OCI-LY7 (cell line): ENCODE data around the gene MYL5. TPM values are rescaled to one million over a fixed set of nuclear protein-coding genes. Genes with fewer than 3 reads are reported as not detected.

Experiments
- BruUV-seq: library from RNA; stranded (reverse); fragments of 400-500 nt; replicated peaks from 2 replicates; lab custom pipeline; 2021; lab: Mats Ljungman, UMichigan
- CTCF ChIA-PET: fragments of 300-600 bp; sonication (Branson Sonifier 250); formaldehyde crosslinking; loops from one replicate; lab custom pipeline; 2022; ENCODE audit warnings: antibody characterized with exemption; ENCODE audit not compliant: unreplicated experiment; lab: Charles Lee
- POLR2A ChIA-PET: fragments of 300-600 bp; sonication (Branson Sonifier 250); formaldehyde crosslinking; loops from one replicate; lab custom pipeline; 2022; ENCODE audit warnings: antibody characterized with exemption; lab: Charles Lee
- DNase-seq: peaks from one replicate; pipeline ENCODE4 v3.0.0-alpha.2; 2015; ENCODE audit warnings: low spot score
- H2AFZ ChIP-seq: fragments of 200-600 bp; sonication (generic), shearing (Covaris generic); 2 replicates; pipeline ENCODE4 v1.6.1; 2014; ENCODE audit warnings: mild to moderate bottlenecking, antibody characterized with exemption, low read length, moderate library complexity
- H3K27ac ChIP-seq: fragments of 200-600 bp; sonication (generic); 2 replicates; pipeline ENCODE4 v1.5.1; 2014; ENCODE audit warnings: mixed run types, low read depth, mild to moderate bottlenecking, moderate library complexity, low read length, inconsistent platforms; ENCODE audit not compliant: poor library complexity, severe bottlenecking
- H3K36me3 ChIP-seq: fragments of 200-600 bp; sonication (generic); 2 replicates; pipeline ENCODE4 v1.6.1; 2014; ENCODE audit warnings: mild to moderate bottlenecking, antibody characterized with exemption, low read length, moderate library complexity, mixed read lengths; ENCODE audit not compliant: insufficient read depth
- H3K4me1 ChIP-seq: fragments of 200-600 bp; sonication (generic); 2 replicates; pipeline ENCODE4 v1.5.1; 2014; ENCODE audit warnings: mild to moderate bottlenecking, low read length; ENCODE audit not compliant: insufficient read depth, poor library complexity, severe bottlenecking
- H3K4me2 ChIP-seq: fragments of 200-600 bp; sonication (generic); 2 replicates; pipeline ENCODE4 v1.6.1; 2014; ENCODE audit warnings: mild to moderate bottlenecking, low read length
- H3K4me3 ChIP-seq: fragments of 200-600 bp; sonication (generic); 2 replicates; pipeline ENCODE4 v1.5.1; 2014; ENCODE audit warnings: mild to moderate bottlenecking, low read depth, low read length; ENCODE audit not compliant: poor library complexity, severe bottlenecking
- H3K79me2 ChIP-seq: fragments of 200-600 bp; sonication (generic); 2 replicates; pipeline ENCODE4 v1.6.1; 2016; ENCODE audit warnings: low read depth, mild to moderate bottlenecking, low read length, moderate library complexity, mixed read lengths; ENCODE audit not compliant: insufficient read depth
- H3K9me2 ChIP-seq: fragments of 200-600 bp; sonication (generic); 2 replicates; pipeline ENCODE4 v1.6.1; 2016; ENCODE audit warnings: mild to moderate bottlenecking, low read length, mixed read lengths; ENCODE audit not compliant: insufficient read depth
- H3K9me3 ChIP-seq: fragments of 200-600 bp; sonication (generic); 2 replicates; pipeline ENCODE4 v1.6.1; 2014; ENCODE audit warnings: mild to moderate bottlenecking, mixed run types, low read length, mixed read lengths
- H4K20me1 ChIP-seq: fragments of 200-600 bp; sonication (generic); 2 replicates; pipeline ENCODE4 v1.6.1; 2014; ENCODE audit warnings: mild to moderate bottlenecking, antibody characterized with exemption, low read length, moderate library complexity, mixed read lengths; ENCODE audit not compliant: insufficient read depth
- EZH2phosphoT487 ChIP-seq: fragments of 200-600 bp; sonication (generic); IDR thresholded peaks from 2 replicates; pipeline ENCODE4 v1.6.1; 2018; ENCODE audit warnings: low read depth, borderline replicate concordance, mild to moderate bottlenecking, mixed run types, antibody characterized with exemption, low read length, moderate library complexity, mixed read lengths
- intact Hi-C: fragments of 100-400 bp; cut with micrococcal nuclease; formaldehyde crosslinking; loops from one replicate; pipeline ENCODE4 v1.10.0; 2022; ENCODE audit not compliant: unreplicated experiment
- total RNA-seq, 2 experiments: library from RNA; depleted of rRNA in 1 of 2; stranded (reverse); fragments of >200 nt in 1 of 2; shearing (Covaris generic) in 1 of 2; gene quantifications; 2 replicates each; pipeline ENCODE4 v1.2.3, GENCODE V29; 2014 to 2022
- TF ChIP-seq, protein P1 (sequence below): fragments of 200-600 bp; sonication (generic); conservative IDR thresholded peaks from 2 replicates; pipeline ENCODE4 v1.5.1; 2014; ENCODE audit warnings: mild to moderate bottlenecking, antibody characterized with exemption, low read length, moderate library complexity, mixed read lengths

Gene MYL5
- total RNA-seq, 2 experiments from 2014 or later = 24.4 to 62.2 TPM

- TF ChIP-seq EZH2phosphoT487 = no peak
- TF ChIP-seq, protein P1, sequence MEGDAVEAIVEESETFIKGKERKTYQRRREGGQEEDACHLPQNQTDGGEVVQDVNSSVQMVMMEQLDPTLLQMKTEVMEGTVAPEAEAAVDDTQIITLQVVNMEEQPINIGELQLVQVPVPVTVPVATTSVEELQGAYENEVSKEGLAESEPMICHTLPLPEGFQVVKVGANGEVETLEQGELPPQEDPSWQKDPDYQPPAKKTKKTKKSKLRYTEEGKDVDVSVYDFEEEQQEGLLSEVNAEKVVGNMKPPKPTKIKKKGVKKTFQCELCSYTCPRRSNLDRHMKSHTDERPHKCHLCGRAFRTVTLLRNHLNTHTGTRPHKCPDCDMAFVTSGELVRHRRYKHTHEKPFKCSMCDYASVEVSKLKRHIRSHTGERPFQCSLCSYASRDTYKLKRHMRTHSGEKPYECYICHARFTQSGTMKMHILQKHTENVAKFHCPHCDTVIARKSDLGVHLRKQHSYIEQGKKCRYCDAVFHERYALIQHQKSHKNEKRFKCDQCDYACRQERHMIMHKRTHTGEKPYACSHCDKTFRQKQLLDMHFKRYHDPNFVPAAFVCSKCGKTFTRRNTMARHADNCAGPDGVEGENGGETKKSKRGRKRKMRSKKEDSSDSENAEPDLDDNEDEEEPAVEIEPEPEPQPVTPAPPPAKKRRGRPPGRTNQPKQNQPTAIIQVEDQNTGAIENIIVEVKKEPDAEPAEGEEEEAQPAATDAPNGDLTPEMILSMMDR = no peak
Measured at GRCh38 chr4:702618-703048, 28.3 kb downstream of the MYL5 start.

GRCh38 chr4:703336-704197 is 29.2 kb downstream of the MYL5 start:
- H3K36me3 ChIP-seq = peaks cover 3% of the 10 kb centered on the region
- H3K4me1 ChIP-seq = peaks cover 25% of the 10 kb centered on the region
- intact Hi-C loops = no loop called here
- H3K79me2 ChIP-seq = peaks cover 14% of the 10 kb centered on the region; the same call in 1 of the 2 replicates
- no peaks in the 10 kb centered on the region for H4K20me1 ChIP-seq
- no peaks in the 10 kb centered on the region for H3K9me2 ChIP-seq
- CTCF ChIA-PET = no interaction called here
- no peak for DNase-seq
- POLR2A ChIA-PET = interaction anchor here (0.6 to 0.7 kb wide), 2 partner anchors 79 to 880 kb away, joined by 3 to 4 read pairs; no protein-coding TSS in a partner anchor
- no TSS peak for BruUV-seq
- no peak overlapping the region for H3K4me2 ChIP-seq
- no peak overlapping the region for H2AFZ ChIP-seq
- TF ChIP-seq, protein P1 = no peak
- TF ChIP-seq EZH2phosphoT487 = no peak
- H3K4me3 ChIP-seq = no peak overlapping the region
- no peaks in the 10 kb centered on the region for H3K9me3 ChIP-seq
- H3K27ac ChIP-seq = no peak overlapping the region

More at GRCh38 chr4:702618-703048, 28.3 kb downstream of the MYL5 start:
- ChIA-PET CTCF (no interaction called here), POLR2A (interaction anchor here (0.6 to 0.7 kb wide), 2 partner anchors 80 to 881 kb away, joined by 3 to 4 read pairs; no protein-coding TSS in a partner anchor)
- Histone ChIP-seq H3K4me1 (peaks cover 29% of the 10 kb centered on the region), H3K36me3 (no peaks in the 10 kb centered on the region), H3K79me2 (peaks cover 14% of the 10 kb centered on the region; the same call in 1 of the 2 replicates), H4K20me1 (no peaks in the 10 kb centered on the region), H2AFZ (no peak overlapping the region), H3K4me3 (no peak overlapping the region), H3K27ac (no peak overlapping the region), H3K4me2 (no peak overlapping the region), H3K9me3 (no peaks in the 10 kb centered on the region), H3K9me2 (no peaks in the 10 kb centered on the region)
- no peak for DNase-seq
- BruUV-seq = no TSS peak
- intact Hi-C loops = no loop called here
